ENCODE results near the gene RYR1.

GRCh38 chr19:38470788-38471480, 37.4 kb downstream of the RYR1 start:
- TF ChIP-seq CTCF (IDR thresholded peaks at IDR 0.05; ENCODE audit: low read depth, low read length) (no peak), EZH2phosphoT487 (IDR thresholded peaks at IDR 0.05; ENCODE audit: low read depth) (no peak)

All from OCI-LY3 (cell line).